GM19463 (cell line): Measurements from ENCODE around the gene C20orf202.

Source experiments
- ATAC-seq: cut with Tn5 transposase; IDR thresholded peaks from one replicate; pipeline ENCODE4 v1.9.1; 2021; ENCODE audit warnings: mild to moderate bottlenecking, moderate library complexity; ENCODE audit not compliant: unreplicated experiment

Gene C20orf202

DNA sequence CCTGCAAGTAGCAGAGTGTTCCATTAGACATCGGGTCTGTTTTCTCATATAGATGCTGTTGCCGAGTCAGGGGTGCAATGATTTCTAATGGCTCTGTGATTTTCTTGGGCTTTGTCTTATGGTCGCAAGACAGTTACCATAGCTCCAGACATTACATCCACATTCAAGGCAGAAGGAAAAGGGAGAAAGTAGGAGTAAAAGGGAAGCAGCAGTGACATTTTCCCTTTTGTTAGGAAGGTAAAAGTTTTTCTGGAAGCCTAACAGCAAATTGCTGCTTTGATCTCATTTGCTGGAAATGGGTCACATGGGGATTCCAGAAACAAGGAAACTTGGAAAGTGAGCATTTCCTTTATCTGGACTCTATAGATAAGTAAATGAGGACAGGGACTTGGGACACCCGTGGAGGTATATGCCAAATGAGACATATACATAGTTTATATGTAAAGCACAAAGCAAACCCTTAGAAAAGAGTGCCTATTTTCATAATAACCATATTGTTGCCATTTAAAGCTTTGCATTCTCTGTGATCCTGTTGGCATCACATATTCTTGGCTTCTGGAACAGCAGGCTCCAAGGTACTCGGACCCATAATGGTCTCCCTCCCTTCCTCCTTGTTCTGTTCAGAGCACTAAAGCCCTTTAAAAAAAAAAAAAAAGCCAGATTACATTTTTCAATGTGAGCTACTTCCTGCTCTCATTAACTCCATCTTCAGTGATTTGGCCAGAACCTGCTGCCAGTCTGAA, at the start of gene C20orf202:
Gene C20orf202 (plus strand): TSS at position 693 of the 743 bp plus-strand sequence. CDS start 132 bp downstream, outside the sequence.
- no peak for ATAC-seq

DNA sequence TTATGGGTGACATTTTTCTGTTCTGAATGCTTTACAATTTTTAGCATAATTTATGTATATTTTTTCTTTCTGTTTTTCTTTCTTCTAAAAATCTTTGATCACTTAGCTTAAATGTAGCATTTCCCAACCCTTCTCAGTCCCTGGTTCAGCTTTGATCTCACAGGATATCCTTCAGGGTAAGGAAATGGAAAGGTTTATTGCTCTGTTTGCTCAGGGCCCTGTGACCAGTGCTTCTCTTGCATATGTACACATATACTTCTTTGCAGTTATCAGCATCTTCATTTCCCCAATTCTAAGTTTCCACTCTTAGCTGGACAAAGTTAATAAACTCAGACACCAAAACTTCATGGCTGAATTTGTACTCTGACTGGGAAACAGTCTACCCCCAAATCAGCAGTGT, 49.0 kb upstream of the C20orf202 start:
- ATAC-seq, result no peak

DNA sequence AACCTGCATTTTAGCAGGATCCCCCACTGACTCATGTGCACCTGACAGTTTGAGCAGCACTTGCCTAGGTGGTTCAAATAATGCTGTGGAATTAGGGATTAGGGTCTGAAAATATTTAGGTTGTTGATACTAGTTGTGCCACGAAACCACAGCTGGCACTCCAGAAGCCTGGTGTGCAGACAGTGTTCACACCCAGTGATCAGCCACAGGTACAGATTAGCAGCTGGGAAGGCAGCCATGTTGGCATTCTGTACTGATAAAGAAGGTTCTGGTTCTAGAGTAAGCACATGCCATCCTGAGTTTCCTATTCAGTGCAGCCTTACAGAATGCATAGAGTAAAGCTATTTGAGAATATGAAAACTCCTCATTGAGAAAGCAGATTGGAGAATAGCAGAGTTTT, 48.6 kb upstream of the C20orf202 start:
- no peak for ATAC-seq

DNA sequence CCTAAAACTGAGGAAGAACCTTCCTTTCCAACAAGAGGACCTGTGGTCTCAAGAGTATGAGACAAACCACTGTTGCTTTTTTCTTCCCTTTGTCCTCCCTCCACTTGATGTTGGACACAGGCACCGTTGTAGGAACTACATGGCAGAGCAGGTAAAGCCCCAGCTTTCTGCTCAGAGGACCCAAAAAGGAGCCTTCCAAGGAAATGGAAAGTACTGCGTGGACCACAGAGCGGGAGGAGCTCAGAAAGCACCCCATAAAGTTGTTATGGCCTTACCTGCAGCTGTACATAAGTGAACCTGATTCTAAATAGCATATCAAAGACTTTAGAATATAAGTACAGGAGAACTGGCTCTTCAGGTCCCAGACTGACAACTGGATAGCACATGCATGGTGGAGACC, 47.9 kb upstream of the C20orf202 start:
- no peak for ATAC-seq

DNA sequence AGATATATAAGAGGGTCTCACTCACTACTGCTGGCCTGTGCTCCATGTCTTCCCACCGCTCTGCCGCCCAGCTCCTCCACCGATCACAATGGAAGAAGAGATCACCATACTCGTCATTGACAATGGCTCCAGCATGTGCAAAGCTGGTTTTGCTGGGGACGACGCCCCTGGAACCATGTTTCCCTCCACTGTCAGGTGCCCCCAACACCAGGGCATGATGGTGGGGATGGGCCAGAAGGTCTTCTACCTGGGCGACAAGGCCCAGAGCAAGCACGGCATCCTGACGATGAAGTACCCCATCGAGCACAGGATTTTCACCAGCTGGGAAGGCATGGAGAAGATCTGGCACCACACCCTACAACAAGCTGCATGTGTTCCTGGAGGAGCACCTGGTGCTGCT, 42.8 kb upstream of the C20orf202 start:
- no peak for ATAC-seq

DNA sequence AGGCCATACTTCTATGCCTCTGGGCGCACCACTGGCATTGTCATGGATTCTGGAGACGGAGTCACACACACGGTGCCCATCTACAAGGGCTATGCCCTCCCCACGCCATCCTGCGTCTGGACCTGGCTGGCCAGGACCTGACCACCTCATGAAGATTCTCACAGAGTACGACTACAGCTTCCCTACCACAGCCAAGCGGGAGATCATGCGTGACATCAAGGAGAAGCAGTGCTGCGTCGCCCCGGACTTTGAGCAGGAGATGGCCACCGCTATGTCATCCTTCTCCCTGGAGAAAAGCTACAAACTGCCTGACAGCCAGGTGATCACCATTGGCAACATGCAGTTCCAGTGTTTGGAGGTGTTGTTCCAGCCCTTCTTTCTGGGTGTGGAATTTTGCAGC, 42.3 kb upstream of the C20orf202 start:
- no peak for ATAC-seq

DNA sequence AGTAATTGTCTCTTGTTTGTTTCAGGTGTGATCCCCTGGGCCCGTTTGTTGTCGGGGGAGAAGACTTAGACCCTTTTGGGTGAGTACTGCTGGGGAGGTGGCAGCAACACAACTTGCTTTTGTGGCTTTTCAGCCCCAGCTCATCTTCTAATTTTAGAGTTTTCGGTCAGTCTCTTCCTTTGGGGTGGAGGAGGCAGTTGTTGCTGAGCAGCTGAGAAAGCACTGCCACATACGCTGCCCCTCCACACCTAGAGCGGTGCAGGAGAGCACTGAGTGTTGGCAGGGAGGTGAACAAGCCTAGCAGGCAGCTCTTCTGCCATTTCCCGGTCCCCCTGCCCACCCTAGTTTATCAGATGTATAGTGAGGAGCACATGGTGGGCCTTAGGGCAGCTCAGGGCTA, 40.1 kb upstream of the C20orf202 start:
- ATAC-seq, result no peak

DNA sequence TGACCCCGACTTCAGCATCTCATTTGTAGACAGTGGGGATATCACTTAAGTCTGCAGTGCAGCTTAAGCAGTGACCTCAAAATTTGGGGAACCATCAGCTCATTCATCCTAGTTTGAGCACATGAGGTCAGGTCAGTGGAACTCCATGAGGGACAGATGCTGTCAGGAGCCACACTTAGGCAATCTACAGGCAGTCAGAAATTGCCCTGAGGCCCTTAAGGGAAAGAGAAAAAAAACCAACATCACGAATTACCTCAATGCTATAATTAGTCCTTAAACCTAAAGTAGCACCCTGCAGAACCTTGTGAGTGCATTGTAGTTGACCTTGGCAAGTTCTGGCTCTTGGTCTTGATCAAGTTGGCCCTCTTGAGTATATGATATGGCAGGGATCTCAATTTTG, 39.6 kb upstream of the C20orf202 start:
- no peak for ATAC-seq

DNA sequence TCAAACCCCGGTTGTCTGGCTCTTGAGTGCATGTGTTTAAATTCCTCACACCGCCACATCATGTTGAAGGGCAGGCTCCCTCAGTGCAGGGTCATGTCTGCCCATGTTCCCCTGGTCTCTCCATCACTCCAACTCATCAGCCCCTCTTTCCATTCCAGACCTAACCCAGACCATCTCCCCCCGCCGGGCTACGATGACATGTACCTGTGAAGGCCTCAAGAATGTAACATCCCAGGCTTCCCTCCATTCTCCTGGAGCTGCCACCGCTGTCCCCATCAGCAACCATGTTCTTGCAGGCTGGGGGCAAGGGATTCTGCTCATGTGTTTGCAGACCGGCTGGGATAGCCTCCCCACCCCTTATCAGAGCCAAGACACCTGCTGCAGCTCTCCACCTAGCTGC, 38.4 kb upstream of the C20orf202 start:
- ATAC-seq, result no peak

DNA sequence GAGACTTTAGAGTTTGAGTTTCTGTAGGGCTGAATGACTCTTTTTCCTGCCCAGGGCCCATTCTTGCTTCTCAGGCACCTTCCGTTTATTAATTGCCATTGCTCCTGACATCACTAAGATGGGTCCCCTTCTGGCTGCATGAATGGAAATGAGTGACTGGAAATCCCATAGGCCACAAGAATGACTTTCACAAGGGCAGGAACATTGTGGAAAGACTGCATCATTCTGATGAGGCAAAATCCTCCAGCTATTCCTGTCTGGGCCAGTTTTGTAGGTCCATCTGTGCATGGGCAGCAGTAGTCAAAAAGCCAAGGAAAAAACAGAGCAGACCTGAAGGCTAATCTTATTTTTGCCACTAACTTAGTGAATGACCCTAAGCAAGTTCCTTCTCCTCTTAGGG, 37.7 kb upstream of the C20orf202 start:
- no peak for ATAC-seq

DNA sequence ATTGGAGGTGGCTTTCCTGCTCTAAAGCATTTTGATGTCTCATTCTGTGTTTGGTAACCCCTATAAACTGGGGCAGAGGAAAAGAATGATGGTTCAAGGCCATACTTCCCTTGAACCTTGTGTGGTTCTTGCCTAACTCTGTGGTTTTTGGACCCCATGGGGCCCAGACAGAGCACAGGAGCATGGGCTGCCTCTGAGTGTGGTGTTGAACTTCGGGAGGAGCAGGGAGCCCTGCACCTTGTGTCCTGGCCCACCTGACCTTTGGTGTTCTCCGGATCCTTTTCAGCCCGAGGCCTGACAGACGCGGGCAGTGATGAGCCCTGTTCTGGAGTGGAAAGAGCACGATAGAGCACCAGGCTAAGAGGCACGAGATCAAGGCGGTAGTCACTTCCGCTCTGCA, 37.3 kb upstream of the C20orf202 start:
- no peak for ATAC-seq

DNA sequence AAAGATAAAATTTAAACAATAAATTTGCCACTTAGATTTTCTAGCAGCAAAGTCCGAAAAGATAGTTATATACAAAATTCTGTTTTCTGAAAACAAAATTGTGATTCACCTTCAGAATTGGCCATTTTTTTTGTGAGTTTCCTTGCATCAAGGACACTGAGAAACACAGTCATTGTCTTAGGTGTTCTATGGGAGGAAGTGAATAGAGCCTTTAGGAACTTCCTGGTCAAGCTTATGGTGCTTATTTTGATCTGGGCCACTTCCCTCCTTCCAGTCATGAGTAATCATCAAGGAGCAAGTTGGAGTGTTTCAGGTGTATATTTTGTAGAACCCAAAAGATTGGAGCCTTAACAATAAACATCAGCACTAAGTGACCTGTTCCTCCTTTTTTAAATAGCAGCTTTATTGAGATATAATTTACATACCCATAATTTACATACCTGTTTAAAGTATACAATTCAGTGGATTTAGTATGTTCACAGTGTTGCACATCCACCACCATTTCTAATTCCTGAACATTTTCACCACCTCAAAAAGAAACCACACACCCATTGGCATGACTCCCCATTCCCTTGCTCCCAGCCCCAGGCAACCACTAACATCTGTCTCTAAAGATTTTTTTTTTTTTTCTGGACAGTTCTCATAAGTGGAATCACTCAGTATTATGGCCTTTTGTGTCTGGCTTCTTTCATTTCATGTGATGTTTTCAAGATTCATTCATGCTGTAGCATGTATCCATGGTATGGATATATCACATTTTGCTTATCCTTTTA, 36.1 kb upstream of the C20orf202 start:
- ATAC-seq, result no peak

DNA sequence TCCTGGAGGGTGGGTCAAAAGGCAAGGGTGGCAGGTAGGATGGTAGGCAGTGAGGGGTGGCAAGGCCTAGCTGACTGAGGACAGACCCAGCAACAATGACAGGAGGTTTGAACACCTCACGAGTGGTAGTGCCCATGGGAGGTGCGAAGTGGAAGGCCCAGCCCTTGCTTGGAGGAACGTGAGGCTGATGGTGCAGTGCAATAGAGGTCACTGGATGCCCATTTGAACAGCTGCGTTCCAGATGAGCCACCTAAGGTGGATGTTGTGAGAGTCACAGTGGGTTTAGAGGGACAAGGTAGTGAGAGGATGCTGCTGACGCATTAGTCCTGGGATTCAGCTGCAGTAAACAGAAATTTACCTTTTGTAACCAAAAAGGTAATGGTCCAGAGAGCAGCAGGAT, 34.0 kb upstream of the C20orf202 start:
- no peak for ATAC-seq

DNA sequence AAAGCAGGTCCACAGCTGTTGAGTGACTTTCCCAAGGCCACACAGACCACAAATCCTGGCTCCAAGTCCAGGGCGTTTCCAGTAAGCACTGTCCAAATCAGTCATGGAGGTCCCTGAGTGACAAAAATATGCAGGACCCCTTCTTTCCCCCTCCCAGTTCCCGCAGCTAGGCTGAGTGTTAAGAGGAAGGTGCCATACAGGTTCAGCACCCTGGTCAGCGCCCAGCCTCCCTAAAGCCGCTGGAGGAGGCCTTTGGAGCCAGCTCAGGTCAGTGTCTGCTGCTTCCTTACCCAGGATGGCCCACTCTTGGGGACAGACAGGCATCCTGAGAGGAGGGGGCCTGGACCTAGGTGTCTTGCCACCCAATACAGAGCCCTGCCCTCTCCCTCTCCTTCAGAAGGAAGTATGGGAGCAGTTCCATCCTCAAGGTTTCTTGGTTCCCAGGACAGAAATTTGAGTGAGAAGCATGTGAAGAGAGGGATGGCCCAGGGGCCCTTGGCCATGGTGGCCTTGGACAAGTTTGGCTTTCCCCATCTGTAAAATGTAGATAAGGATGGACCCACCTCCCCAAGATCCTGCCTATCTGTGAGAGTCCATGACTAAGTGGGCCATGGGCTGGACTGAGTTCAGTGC, 31.7 kb upstream of the C20orf202 start:
- no peak for ATAC-seq

DNA sequence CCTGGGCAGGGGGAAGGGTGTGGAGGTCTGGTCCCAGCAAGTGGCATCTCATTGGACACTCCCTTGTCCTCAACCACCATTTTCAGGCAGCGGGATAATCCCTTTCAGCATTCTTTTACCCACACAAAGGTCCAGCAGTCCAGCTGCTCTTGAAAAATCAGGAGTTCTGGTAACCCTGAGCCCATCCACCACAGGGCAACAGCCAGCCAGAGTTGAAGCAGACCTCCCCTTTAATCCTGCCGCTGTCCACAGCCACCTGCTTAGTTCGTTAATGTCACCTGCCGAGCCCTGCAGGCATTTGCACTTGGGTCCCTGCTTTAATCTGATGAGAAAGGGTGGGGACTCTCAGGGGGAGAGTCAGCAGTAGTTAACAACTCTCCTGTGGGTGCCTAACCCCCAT, 29.6 kb upstream of the C20orf202 start:
- ATAC-seq, result no peak

DNA sequence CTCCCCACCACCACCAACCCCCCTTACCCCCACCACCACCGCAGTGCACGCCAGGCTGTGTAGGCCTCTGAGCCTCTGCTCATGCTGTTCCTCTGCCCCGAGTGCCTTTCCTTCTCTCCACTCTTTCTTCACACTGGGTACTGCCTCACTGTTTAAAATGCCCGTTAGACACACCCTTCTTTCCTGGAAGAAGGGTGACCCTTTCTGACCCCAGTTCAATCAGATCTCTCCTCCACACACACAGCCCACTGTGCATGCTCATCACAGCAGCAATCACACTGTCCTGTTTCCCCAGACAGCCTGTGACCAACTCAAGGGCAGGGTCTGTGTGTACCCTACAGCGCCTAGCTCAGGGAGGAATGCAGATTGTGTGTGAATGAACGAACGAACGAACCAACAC, 28.5 kb upstream of the C20orf202 start:
- ATAC-seq, result no peak

DNA sequence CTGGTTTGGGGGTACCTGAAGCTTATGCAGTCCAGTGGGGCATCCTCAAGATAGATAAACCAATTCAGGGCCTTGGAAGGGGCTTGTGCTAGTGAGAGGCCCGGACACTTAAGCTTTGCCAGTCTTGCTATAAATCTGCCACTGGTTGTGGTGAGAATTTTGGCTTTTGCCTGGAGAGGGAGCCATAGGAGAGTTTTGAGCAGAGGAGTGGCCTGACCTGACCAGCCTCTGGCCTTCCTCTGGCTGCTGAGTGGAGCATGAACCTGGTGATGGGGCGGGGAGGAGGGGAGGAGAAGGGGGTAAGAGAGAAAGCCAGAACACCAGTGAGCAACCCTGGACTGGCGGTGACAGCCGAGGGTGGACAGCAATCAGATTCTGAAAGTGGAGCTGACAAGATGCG, 25.6 kb upstream of the C20orf202 start:
- no peak for ATAC-seq

DNA sequence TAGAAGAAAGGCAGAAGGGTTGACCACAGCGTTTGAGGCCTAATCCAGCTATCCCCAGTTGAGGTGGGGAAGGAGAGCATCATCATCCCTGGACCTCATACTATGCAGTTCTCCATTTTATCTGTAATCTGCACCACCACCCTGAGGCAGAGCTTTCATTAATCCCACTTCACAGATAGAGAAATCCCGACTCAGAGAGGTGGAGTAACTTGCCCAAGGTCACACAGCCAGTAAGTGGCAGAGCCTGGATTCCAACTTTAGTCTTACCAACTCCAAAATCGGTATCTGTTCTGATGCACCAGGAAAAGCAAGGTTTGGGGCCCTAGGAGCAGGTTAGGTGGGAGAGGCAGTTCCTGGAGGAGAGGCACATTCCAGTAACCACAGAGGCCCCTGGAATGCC, 25.2 kb upstream of the C20orf202 start:
- ATAC-seq, result no peak

DNA sequence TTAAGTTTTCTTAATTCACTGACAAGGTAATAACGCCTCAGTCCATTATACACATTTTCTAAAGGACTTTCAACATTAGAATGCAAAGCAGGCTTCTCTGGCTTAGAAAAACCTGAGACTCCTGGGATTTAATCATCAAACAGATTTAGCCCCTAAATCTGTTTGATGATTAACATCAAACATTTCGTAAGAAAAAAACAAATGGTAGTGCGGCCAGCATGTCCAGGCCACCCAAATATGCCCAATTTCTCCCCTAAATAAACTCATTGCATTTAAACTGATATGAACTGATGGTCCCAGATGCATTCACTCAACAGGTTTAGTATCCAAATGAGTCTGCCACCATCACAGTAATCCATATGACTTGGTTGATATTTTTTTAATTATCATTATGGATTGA, 24.6 kb upstream of the C20orf202 start:
- ATAC-seq, result no peak

DNA sequence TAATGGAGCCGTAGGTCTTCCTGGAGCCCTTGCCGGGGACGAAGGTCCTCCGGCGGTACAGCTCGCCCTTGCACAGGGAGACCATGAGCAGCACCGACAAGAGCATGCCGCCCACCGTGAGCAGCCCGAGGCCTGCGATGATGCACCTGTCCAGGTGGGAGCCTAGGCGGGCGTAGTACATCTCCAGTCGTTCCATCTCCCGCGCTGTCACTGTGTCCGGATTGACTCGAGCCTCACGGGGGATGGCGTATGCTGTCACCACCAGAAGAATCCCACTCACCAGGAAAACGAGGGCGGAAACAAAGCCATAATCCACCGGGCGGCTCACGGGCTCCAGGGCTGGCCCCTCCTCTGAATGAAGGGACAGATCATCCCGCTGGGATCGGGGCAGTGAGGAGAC, 22.3 kb upstream of the C20orf202 start:
- no peak for ATAC-seq

DNA sequence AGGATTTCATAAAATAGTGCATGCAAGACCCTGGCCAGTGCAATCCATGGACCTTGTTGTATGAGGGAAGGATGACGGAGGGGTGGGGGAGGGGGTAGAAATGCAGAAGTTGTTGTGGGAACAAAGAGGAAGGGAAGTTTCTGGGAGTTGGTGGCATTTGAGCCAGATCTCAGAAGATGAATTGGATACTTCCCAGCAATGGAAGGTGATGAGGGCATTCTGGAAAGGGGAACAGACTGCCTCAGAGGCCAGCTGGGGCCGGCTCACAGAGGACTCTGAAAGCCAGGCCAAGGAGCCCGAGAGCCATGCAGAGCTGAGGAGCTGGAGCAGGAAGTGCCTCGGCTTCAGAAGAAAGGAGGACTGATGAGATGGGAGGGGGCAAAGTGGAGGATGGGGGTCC, 21.1 kb upstream of the C20orf202 start:
- no peak for ATAC-seq

DNA sequence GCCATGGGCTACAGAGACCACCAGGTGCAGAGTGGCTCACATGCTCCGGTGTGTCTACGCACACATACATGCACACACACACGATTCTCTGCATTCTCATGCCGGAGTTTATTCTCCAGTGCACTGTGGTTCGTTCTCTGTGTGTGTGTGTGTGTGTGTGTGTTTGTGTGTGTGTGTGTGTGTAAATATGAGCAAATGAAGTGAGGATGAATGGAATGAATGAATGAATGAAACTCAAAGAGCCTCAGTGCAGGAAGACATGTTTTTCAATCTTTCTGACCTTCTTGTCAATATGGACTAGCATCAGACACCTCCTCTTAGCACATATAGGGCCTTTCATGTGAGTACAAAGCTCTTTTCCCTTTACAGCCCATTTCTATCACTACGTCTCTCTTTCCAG, 20.1 kb upstream of the C20orf202 start:
- no peak for ATAC-seq
